GM20000 (cell line): ENCODE measurements around the gene ELP4.
"Not testable (repeated sequence)": the region's sequence is repeated elsewhere in the genome, so short reads cannot be mapped to it uniquely, and the experiment has no call there.

ENCODE experiments used
- DNase-seq: peaks from one replicate; pipeline ENCODE4 v3.0.0; 2012; ENCODE audit warnings: low spot score
- TF ChIP-seq, protein P1 (sequence below): IDR thresholded peaks from 2 replicates; pipeline ENCODE4 v1.5.1; 2012; ENCODE audit warnings: mild to moderate bottlenecking, control low read depth; ENCODE audit errors: extremely low read depth, missing control alignments

The ELP4 gene

GRCh38 chr11:31722754-31723153, 213.2 kb downstream of the ELP4 start:
- DNase-seq: no peak
- TF ChIP-seq, protein P1, sequence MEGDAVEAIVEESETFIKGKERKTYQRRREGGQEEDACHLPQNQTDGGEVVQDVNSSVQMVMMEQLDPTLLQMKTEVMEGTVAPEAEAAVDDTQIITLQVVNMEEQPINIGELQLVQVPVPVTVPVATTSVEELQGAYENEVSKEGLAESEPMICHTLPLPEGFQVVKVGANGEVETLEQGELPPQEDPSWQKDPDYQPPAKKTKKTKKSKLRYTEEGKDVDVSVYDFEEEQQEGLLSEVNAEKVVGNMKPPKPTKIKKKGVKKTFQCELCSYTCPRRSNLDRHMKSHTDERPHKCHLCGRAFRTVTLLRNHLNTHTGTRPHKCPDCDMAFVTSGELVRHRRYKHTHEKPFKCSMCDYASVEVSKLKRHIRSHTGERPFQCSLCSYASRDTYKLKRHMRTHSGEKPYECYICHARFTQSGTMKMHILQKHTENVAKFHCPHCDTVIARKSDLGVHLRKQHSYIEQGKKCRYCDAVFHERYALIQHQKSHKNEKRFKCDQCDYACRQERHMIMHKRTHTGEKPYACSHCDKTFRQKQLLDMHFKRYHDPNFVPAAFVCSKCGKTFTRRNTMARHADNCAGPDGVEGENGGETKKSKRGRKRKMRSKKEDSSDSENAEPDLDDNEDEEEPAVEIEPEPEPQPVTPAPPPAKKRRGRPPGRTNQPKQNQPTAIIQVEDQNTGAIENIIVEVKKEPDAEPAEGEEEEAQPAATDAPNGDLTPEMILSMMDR: no peak

DNA sequence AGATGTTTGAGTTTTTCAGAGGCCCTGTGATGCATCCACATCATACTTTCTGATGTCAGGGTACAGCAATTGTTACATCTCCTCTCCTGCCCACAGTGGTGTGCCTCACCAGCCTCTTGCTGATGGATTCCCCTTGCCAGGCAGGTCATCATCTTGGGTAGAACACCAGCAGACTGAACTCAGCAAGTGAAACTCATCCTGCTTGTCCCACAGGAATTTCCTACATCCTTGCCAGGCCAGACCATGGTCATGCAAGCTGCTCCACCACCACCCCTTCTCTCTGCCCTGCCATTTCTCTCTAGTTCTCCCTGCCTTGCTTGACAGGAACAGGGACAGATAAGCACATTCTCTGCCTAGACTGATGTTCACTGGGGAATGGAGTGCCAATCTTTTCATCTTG, 215.6 kb downstream of the ELP4 start:
- no peak for DNase-seq
- TF ChIP-seq, protein P1: no peak

DNA sequence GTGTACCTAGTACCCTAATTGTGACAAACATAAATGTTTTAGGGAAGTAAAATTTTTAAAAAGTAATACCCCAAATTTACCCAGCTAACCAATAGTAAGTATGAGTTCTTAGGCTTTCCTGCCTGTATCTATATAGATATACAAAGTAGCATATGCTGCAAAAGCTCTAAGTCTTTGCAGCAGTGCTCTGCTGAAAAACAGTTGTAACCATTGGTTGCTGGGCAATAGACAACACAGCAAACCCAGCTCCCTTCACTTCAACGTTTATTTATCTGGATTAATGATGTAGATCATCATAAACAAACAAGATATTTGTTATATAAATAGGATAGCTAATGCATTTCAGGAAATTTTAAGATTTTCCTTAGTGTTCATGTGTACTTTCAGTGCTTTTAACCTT, 218.9 kb downstream of the ELP4 start:
- DNase-seq: no peak
- TF ChIP-seq, protein P1: no peak

DNA sequence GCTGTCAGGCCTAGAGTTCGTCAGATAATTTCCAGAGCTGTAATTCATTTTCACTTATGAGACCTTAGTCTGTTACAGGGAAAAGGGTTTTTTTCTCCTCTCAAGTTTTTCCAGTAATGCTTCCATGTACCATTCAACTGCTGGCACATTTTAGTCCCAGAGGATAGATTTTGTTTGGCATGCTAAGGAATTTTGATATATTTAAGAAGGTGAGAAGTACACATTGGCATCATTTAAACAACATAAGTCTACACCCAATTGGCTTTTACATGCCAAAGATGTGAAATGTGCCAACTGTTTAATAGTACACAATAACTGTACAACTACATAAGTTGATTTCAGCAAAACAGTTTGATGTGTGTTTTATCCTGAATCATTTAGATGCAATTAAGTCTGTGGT, 230.6 kb downstream of the ELP4 start:
- TF ChIP-seq, protein P1: no peak
- DNase-seq: no peak

- DNase-seq: not testable (repeated sequence)
Measured at GRCh38 chr11:31740731-31741368, 231.3 kb downstream of the ELP4 start.

- TF ChIP-seq, protein P1: no peak
- DNase-seq: no peak
Measured at GRCh38 chr11:31747581-31747980, 238.0 kb downstream of the ELP4 start.

DNA sequence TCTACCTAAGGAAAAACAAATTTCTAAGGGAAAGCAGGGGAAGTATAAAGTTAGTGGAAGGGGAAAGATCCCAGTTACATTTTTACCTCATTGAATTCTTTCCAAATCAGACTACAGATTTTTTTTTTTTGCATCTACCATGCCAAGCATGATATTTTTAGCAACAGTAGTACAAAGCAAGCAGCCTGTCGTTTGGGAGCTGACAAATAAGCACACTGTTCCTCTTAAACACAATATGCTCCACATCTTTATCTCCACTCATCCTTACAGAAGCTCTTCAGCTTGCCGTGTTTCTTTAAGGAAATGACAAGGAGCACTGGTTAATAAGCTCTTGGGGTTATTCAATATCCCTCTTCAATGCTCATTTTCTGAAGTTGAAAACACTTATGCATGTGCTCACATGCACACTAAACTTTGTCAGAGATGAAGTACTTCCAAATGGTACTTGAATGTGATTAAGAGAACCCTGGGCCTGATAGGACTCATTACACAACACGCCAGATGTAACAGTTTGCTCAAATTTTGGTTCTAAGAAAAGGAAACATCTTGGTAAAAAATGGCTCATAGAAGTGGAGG, 247.8 kb downstream of the ELP4 start:
- TF ChIP-seq, protein P1: no peak
- DNase-seq: no peak

DNA sequence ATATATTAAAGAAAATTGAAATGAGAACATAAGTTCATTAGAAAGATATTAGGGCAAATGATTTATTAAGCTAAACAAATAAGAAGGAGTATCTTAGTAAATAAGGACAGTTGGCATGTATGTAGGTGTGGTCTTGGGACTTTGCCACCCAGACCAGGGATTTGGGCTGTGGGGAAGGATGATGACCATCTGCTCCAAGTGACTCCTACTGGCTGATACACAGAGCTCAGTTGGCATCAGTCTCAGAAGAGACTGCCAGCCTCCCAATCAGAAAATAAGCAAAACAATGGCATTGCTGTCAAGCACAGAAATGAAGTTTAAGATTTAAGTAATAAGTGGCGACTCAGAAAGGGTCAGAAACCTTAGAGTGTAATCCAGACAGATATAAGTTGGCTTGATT, 252.1 kb downstream of the ELP4 start:
- DNase-seq: no peak
- TF ChIP-seq, protein P1: no peak
